GM19351 (cell line): ENCODE data around the gene PPP1R1B.

Experiments
- ATAC-seq: cut with Tn5 transposase; IDR thresholded peaks from one replicate; pipeline ENCODE4 v1.9.1; 2021; ENCODE audit warnings: mild to moderate bottlenecking, moderate library complexity; ENCODE audit not compliant: unreplicated experiment

PPP1R1B gene

DNA sequence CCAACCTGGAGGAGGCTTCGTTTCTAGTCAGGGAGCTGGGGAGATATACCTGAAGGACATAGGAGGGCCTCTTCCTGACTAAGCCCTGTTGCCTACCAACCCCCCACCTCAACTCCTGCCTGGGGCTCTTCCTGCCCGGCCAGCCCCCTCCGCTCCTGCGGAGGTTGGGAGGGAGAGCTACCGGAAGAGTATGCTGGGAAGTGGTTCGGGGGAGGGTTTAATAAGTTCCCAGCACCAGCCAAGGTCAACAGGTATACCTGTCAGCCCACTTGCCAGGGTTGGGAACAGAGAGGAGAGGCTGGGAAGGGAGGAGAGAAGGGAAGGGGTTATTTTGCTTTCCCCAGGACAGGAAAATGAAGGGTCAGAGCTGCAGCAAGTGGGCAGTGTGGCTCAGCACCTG is 4.7 kb downstream of the PPP1R1B start:
- ATAC-seq, result no peak

- no peak for ATAC-seq
Observed at GRCh38 chr17:39632153-39632941, 5.6 kb downstream of the PPP1R1B start.

DNA sequence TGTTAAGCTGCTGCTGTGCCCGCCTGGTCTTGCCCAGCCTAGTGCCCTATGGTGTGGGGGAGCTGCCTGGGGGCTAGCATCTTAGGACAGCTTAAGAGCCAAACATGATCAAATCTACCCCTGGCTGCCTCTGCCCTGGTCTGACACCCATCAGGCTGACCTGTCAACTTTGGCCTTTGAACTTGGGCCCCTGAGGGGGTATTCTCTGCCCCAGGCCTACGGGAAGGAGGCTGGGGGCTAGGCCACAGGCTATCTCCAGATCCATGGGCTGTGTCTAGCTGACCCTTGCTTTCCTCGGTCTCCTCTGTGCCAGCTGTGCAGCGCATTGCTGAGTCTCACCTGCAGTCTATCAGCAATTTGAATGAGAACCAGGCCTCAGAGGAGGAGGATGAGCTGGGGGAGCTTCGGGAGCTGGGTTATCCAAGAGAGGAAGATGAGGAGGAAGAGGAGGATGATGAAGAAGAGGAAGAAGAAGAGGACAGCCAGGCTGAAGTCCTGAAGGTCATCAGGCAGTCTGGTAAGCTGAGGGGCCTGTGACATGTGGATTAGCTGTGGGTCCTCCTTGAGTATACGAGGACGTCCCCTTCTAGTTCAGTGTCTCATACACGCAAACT is 6.9 kb downstream of the PPP1R1B start:
- no peak for ATAC-seq

- no peak for ATAC-seq
Observed at GRCh38 chr17:39634384-39634871, 7.7 kb downstream of the PPP1R1B start.

GRCh38 chr17:39635614-39636176 is 8.9 kb downstream of the PPP1R1B start:
- no peak for ATAC-seq

GRCh38 chr17:39636587-39636926 is 9.8 kb downstream of the PPP1R1B start:
- ATAC-seq, result no peak

GRCh38 chr17:39636927-39637736 is 10.4 kb downstream of the PPP1R1B start, which contains the start of gene STARD3:
Gene STARD3, plus strand, starts transcription at chr17:39637144. Its CDS starts 16,388 bp downstream, at chr17:39653532.
- peak; percentile 73 for ATAC-seq

- no peak for ATAC-seq
Observed at GRCh38 chr17:39638317-39638716, 11.6 kb downstream of the PPP1R1B start.

GRCh38 chr17:39639043-39639442 is 12.3 kb downstream of the PPP1R1B start:
- no peak for ATAC-seq

GRCh38 chr17:39639566-39640458 is 13.1 kb downstream of the PPP1R1B start:
- no peak for ATAC-seq

GRCh38 chr17:39640591-39641031 is 13.9 kb downstream of the PPP1R1B start:
- ATAC-seq, result no peak

GRCh38 chr17:39641097-39641496 is 14.3 kb downstream of the PPP1R1B start:
- no peak for ATAC-seq

GRCh38 chr17:39641883-39642282 is 15.1 kb downstream of the PPP1R1B start:
- no peak for ATAC-seq

- ATAC-seq, result no peak
Observed at GRCh38 chr17:39642291-39643074, 15.7 kb downstream of the PPP1R1B start.

- ATAC-seq, result no peak
Observed at GRCh38 chr17:39643271-39643670, 16.5 kb downstream of the PPP1R1B start.

DNA sequence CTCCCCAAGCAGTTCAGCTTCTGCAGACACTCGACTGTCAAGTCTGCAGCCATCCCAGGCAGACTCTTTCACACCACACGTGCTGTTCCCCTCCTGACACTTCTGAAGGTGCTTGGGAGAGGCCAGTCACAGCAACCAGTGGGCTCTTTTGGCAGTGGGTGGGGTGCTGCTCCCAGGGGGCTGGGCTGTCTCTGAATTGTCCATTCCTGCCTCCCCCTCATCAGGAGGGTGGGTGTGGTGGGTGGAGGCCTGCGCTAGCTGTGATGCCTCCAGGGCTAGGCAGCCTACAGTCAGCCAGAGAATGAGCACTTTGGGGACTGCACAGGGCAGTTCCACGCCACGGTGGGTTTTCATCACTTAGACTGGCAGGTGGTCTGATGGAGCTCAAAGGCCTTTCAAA is 20.5 kb downstream of the PPP1R1B start:
- no peak for ATAC-seq

DNA sequence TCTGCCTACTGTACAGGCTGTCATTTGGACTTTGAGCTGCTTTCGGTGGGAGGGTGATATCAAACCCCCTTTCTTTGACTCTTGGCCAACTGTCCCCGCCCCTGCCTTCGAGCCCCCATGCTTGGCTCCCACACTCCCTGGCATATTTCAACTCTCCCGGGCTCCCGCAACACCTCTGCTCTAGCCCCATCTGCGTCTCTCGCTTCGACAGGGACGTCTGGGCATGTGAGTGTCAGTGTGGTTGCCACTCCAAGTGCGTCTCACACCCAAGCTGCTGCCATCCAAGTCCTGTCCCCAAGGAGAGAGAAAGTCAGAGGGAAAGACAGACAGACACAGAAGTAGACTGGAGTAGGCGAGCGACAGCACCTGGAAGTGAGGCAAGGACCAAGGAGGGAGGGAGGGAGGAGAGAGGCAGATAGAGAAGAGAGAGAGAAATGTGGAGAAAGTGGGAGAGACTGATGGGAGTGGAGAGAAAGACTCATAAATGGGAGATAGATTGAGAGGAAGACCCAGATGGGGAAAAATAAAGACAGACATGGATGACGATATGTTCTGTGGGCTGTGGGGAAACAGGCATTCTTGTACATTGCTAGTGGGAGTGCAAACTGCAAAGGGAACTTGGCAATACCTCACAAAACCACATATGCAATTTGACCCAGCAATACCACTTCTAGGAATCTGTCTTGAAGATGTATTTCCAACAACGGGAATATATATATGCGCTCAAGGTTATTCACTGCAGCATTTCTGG is 22.0 kb downstream of the PPP1R1B start:
- ATAC-seq, result no peak

- no peak for ATAC-seq
Observed at GRCh38 chr17:39650121-39650579, 23.4 kb downstream of the PPP1R1B start.
